Hepatocyte (in vitro differentiated cells): ENCODE measurements around the gene MLC1. TPM values are rescaled to one million over a fixed set of nuclear protein-coding genes. Genes with fewer than 3 reads are reported as not detected.

ENCODE experiments used
- DNase-seq: peaks from one replicate; pipeline ENCODE4 v3.0.0-alpha.2; 2016; ENCODE audit warnings: low spot score
- H2AFZ ChIP-seq: fragments of 200-600 bp; sonication (generic); 2 replicates; pipeline ENCODE4 v1.6.0; 2016; ENCODE audit warnings: antibody characterized with exemption, mild to moderate bottlenecking
- H3K27ac ChIP-seq: fragments of 200-600 bp; sonication (generic); 2 replicates; pipeline ENCODE4 v1.5.1; 2016; ENCODE audit warnings: mild to moderate bottlenecking
- H3K27me3 ChIP-seq: fragments of 200-600 bp; sonication (generic); 2 replicates; pipeline ENCODE4 v1.6.1; 2016
- H3K36me3 ChIP-seq: fragments of 200-600 bp; sonication (generic); replicated peaks from 2 replicates; pipeline ENCODE4 v1.5.1; 2016; ENCODE audit warnings: low read depth; ENCODE audit not compliant: insufficient read depth
- H3K4me1 ChIP-seq: fragments of 200-600 bp; sonication (generic); 2 replicates; pipeline ENCODE4 v1.5.1; 2016; ENCODE audit warnings: mild to moderate bottlenecking, moderate library complexity; ENCODE audit not compliant: insufficient read depth
- H3K4me2 ChIP-seq: fragments of 200-600 bp; sonication (generic); 2 replicates; pipeline ENCODE4 v1.6.0; 2016
- H3K4me3 ChIP-seq: fragments of 200-600 bp; sonication (generic); 2 replicates; pipeline ENCODE4 v1.5.1; 2016; ENCODE audit warnings: mild to moderate bottlenecking
- H3K79me2 ChIP-seq: fragments of 200-600 bp; sonication (generic); 2 replicates; pipeline ENCODE4 v1.6.0; 2017; ENCODE audit warnings: mild to moderate bottlenecking
- H3K9me2 ChIP-seq: fragments of 200-600 bp; sonication (generic); replicated peaks from 2 replicates; pipeline ENCODE4 v1.6.0; 2017; ENCODE audit warnings: mild to moderate bottlenecking; ENCODE audit not compliant: insufficient read depth
- H3K9me3 ChIP-seq: fragments of 200-600 bp; sonication (generic); 2 replicates; pipeline ENCODE4 v1.5.1; 2016; ENCODE audit warnings: low read depth, mild to moderate bottlenecking
- H4K20me1 ChIP-seq: fragments of 200-600 bp; sonication (generic); 2 replicates; pipeline ENCODE4 v1.6.0; 2016; ENCODE audit warnings: mild to moderate bottlenecking; ENCODE audit not compliant: insufficient read depth, poor library complexity, severe bottlenecking
- CTCF ChIP-seq: fragments of 200-600 bp; sonication (generic); IDR thresholded peaks from 2 replicates; pipeline ENCODE4 v1.5.1; 2016; ENCODE audit warnings: antibody characterized with exemption, mild to moderate bottlenecking; ENCODE audit not compliant: poor library complexity
- EZH2 ChIP-seq: fragments of 200-600 bp; sonication (generic); IDR thresholded peaks from 2 replicates; pipeline ENCODE4 v1.6.1; 2016; ENCODE audit warnings: antibody characterized with exemption, mild to moderate bottlenecking, borderline replicate concordance
- EZH2phosphoT487 ChIP-seq: fragments of 200-600 bp; sonication (generic); IDR thresholded peaks from one replicate; pipeline ENCODE4 v1.6.1; 2018; ENCODE audit warnings: antibody characterized with exemption, mild to moderate bottlenecking, low read depth, moderate library complexity; ENCODE audit not compliant: unreplicated experiment, severe bottlenecking
- WGBS: methylation state at CpG from one replicate; pipeline ENCODE4 v1.1.6; 2016; ENCODE audit warnings: low lambda C conversion rate; ENCODE audit errors: missing lambda C conversion rate; 5-methylcytosine and 5-hydroxymethylcytosine counted together
- polyA plus RNA-seq: library from polyadenylated mRNA; unstranded; fragments of >200 nt; fragmentation: Nextera tagmentation; extraction: Ambion mirVana; gene quantifications from 2 replicates; pipeline ENCODE4 v1.2.1, GENCODE V29; 2016
- total RNA-seq: library from RNA; depleted of rRNA; stranded (reverse); fragments of >200 nt; gene quantifications from 2 replicates; pipeline ENCODE4 v1.2.3, GENCODE V29; 2014

The MLC1 gene
- total and polyA plus RNA-seq, 2 experiments from 2014 or later: 3.3 to 8.2 TPM

- Histone ChIP-seq H3K4me1 (peaks cover 5% of the 10 kb centered on the region), H3K9me3 (no peaks in the 10 kb centered on the region), H3K9me2 (no peaks in the 10 kb centered on the region), H3K27me3 (peaks cover 38% of the 10 kb centered on the region), H3K4me2 (peak overlapping the region; percentile 73), H3K36me3 (no peaks in the 10 kb centered on the region), H2AFZ (no peak overlapping the region), H3K79me2 (no peaks in the 10 kb centered on the region), H4K20me1 (no peaks in the 10 kb centered on the region), H3K27ac (no peak overlapping the region), H3K4me3 (no peak overlapping the region)
- no peak for TF ChIP-seq EZH2
- 78% methylated on average over 10 of the region's 30 CpGs for WGBS
- peak; percentile 4 for DNase-seq
These were observed 69.5 kb downstream of the MLC1 start for GRCh38 chr22:50015451-50016307.

GRCh38 chr22:50014655-50015401 is 70.4 kb downstream of the MLC1 start:
- no peaks in the 10 kb centered on the region for H4K20me1 ChIP-seq
- no peaks in the 10 kb centered on the region for H3K36me3 ChIP-seq
- no peaks in the 10 kb centered on the region for H3K9me2 ChIP-seq
- peak; percentile 46 for DNase-seq
- no peaks in the 10 kb centered on the region for H3K79me2 ChIP-seq
- H2AFZ ChIP-seq: no peak overlapping the region
- H3K27me3 ChIP-seq: peaks cover 45% of the 10 kb centered on the region
- no peak overlapping the region for H3K27ac ChIP-seq
- TF ChIP-seq CTCF (no peak), EZH2 (peak; percentile 64)
- H3K4me3 ChIP-seq: no peak overlapping the region
- H3K9me3 ChIP-seq: no peaks in the 10 kb centered on the region
- 9% methylated on average over 60 of the region's 91 CpGs for WGBS
- H3K4me2 ChIP-seq: peak overlapping the region; percentile 73
- H3K4me1 ChIP-seq: peaks cover 5% of the 10 kb centered on the region

GRCh38 chr22:50014053-50014501 is 71.1 kb downstream of the MLC1 start:
- Histone ChIP-seq H3K79me2 (no peaks in the 10 kb centered on the region), H3K4me1 (peaks cover 5% of the 10 kb centered on the region), H3K27ac (no peak overlapping the region), H3K9me3 (no peaks in the 10 kb centered on the region), H3K4me3 (no peak overlapping the region), H3K9me2 (no peaks in the 10 kb centered on the region), H2AFZ (no peak overlapping the region), H3K4me2 (no peak overlapping the region), H4K20me1 (no peaks in the 10 kb centered on the region), H3K27me3 (peaks cover 47% of the 10 kb centered on the region), H3K36me3 (no peaks in the 10 kb centered on the region)
- TF ChIP-seq EZH2phosphoT487: no peak
- TF ChIP-seq CTCF: no peak
- TF ChIP-seq EZH2: no peak
- peak; percentile 4 for DNase-seq
- 63% methylated on average over 16 of the region's 16 CpGs for WGBS
